Gastrocnemius medialis (tissue), 4 donors: ENCODE data around the gene GPAT3. TPM values are rescaled to one million over a fixed set of nuclear protein-coding genes. Genes with fewer than 3 reads are reported as not detected.
A peak's percentile ranks its signal among the peaks of the same experiment; 100 is the strongest.

ENCODE experiments used
- ATAC-seq, 2 donors: fragments of 150-250 bp; one replicate each; pipeline ENCODE4 v1.9.1; 2016
- DNase-seq, 2 donors: peaks; one replicate each; pipeline ENCODE4 v3.0.0-alpha.2; 2019
- H3K27ac ChIP-seq, 4 donors: fragments of 200-600 bp; sonication (generic); 1 replicate in 1 of 4; 2 replicates in 3 of 4; pipeline ENCODE4 v1.5.1; 2016 to 2018; ENCODE audit warnings: mild to moderate bottlenecking in 2 of 4, moderate library complexity in 1 of 4
- H3K27me3 ChIP-seq, 3 donors: fragments of 200-600 bp; sonication (generic) in 2 of 3; 1 replicate in 1 of 3; 2 replicates in 2 of 3; pipeline versions ENCODE4 v1.5.1 to v1.6.0; 2016 to 2019; ENCODE audit warnings: mild to moderate bottlenecking in 1 of 3, moderate library complexity in 1 of 3
- H3K36me3 ChIP-seq, 2 donors: fragments of 200-600 bp; sonication (generic) in 1 of 2; one replicate each; pipeline ENCODE4 v1.5.1; 2017 to 2018
- H3K4me1 ChIP-seq, 2 donors: fragments of 200-600 bp; sonication (generic) in 1 of 2; one replicate each; pipeline ENCODE4 v1.5.1; 2016 to 2017; ENCODE audit warnings: mild to moderate bottlenecking in 2 of 2
- H3K4me3 ChIP-seq, 4 donors: fragments of 200-600 bp; sonication (generic) in 3 of 4; 1 replicate in 1 of 4; 2 replicates in 3 of 4; pipeline ENCODE4 v1.5.1; 2016 to 2019; ENCODE audit warnings: mild to moderate bottlenecking in 2 of 4
- H3K9me3 ChIP-seq, 3 donors: fragments of 200-600 bp; sonication (generic) in 2 of 3; 1 replicate in 1 of 3; 2 replicates in 2 of 3; pipeline ENCODE4 v1.5.1; 2016 to 2019
- POLR2A ChIP-seq, 2 donors: fragments of 450-650 bp; IDR thresholded peaks; one replicate each; pipeline ENCODE4 v1.6.1; 2017; ENCODE audit warnings: antibody characterized with exemption in 2 of 2, mild to moderate bottlenecking in 2 of 2, moderate library complexity in 2 of 2
- in situ Hi-C, 4 donors: fragments of 200-750 bp; cut with MboI; loops; one replicate each; pipeline versions ENCODE4 v1.15.0 to v1.8.0; 2017; ENCODE audit warnings: low sequenced_read_pairs in 4 of 4
- intact Hi-C: fragments of 100-400 bp; cut with DNase I; formaldehyde crosslinking; loops from one replicate; pipeline ENCODE4 v1.15.1; 2023; ENCODE audit warnings: low total_unique reads
- total RNA-seq, 4 donors: library from RNA; depleted of rRNA; stranded (reverse); fragments of >200 nt; gene quantifications; one replicate each; pipeline versions ENCODE4 v1.1.0 to v1.2.3, GENCODE V29; 2016
- TF ChIP-seq, protein P1 (sequence below), 5 experiments: fragments of 450-650 bp in 3 of 5; fragments of 200-600 bp in 2 of 5; sonication (generic) in 2 of 5; IDR thresholded peaks in 4 of 5; conservative IDR thresholded peaks in 1 of 5; 1 replicate in 4 of 5; 2 replicates in 1 of 5; pipeline ENCODE4 v1.5.1; 2016 to 2019; ENCODE audit warnings: antibody characterized with exemption in 5 of 5, mild to moderate bottlenecking in 3 of 5, moderate library complexity in 3 of 5

The GPAT3 gene
- total RNA-seq, 4 donors from 2014 or later, result 9.5 to 183 (median 26.5) TPM

DNA sequence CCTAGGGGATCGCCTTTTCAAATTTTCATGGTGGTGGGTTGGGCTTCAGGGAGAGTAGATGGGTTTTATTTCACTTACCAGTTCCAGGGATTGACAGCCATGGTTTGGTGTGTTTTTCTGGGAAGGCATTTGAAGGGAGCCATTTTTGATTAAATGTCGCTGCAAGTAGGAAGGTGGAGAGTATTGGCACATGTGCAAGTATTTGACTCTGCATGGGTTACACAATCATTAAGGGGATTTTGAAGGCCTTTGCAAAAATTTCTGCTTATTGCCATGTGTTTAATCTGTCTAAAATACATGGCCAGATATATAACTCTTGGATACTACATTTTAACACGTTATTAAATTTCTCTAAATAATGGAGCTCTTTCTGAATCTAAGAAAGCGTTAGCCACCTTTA lies 55.1 kb downstream of the GPAT3 start:
- intact Hi-C loops (no loop called here), in situ Hi-C loops (no loop called here)
- DNase-seq (no peak), ATAC-seq (no peak)
- peaks cover 0 to 49% of the 10 kb centered on the region in 2 donors for H3K36me3 ChIP-seq
- H3K4me1 ChIP-seq, result peaks cover 6 to 9% of the 10 kb centered on the region in 2 donors
- H3K4me3 ChIP-seq, result no peak overlapping the region
- H3K9me3 ChIP-seq, result no peaks in the 10 kb centered on the region
- no peak overlapping the region for H3K27ac ChIP-seq
- no peak for TF ChIP-seq POLR2A (IDR thresholded peaks at IDR 0.05)
- TF ChIP-seq, protein P1, sequence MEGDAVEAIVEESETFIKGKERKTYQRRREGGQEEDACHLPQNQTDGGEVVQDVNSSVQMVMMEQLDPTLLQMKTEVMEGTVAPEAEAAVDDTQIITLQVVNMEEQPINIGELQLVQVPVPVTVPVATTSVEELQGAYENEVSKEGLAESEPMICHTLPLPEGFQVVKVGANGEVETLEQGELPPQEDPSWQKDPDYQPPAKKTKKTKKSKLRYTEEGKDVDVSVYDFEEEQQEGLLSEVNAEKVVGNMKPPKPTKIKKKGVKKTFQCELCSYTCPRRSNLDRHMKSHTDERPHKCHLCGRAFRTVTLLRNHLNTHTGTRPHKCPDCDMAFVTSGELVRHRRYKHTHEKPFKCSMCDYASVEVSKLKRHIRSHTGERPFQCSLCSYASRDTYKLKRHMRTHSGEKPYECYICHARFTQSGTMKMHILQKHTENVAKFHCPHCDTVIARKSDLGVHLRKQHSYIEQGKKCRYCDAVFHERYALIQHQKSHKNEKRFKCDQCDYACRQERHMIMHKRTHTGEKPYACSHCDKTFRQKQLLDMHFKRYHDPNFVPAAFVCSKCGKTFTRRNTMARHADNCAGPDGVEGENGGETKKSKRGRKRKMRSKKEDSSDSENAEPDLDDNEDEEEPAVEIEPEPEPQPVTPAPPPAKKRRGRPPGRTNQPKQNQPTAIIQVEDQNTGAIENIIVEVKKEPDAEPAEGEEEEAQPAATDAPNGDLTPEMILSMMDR (IDR thresholded peaks at IDR 0.05 in 4 of 5, conservative IDR thresholded peaks at IDR 0.05 in 1 of 5), result no peak
- no peaks in the 10 kb centered on the region for H3K27me3 ChIP-seq

- TF ChIP-seq, protein P1 (IDR thresholded peaks at IDR 0.05 in 4 of 5, conservative IDR thresholded peaks at IDR 0.05 in 1 of 5), result no peak
- no peak for TF ChIP-seq POLR2A (IDR thresholded peaks at IDR 0.05)
- Histone ChIP-seq H3K36me3 (peaks cover 0 to 52% of the 10 kb centered on the region in 2 donors), H3K4me3 (no peak overlapping the region), H3K9me3 (no peaks in the 10 kb centered on the region), H3K4me1 (peaks cover 6 to 9% of the 10 kb centered on the region in 2 donors), H3K27me3 (no peaks in the 10 kb centered on the region), H3K27ac (no peak overlapping the region)
- intact Hi-C loops (no loop called here), in situ Hi-C loops (no loop called here)
- DNase-seq (no peak), ATAC-seq (no peak)
These were observed 55.8 kb downstream of the GPAT3 start for GRCh38 chr4:83591730-83592129.

- DNase-seq, result no peak
- peak in 1 of 2 donors; percentile 33 for ATAC-seq
- Histone ChIP-seq H3K36me3 (peaks cover 0 to 54% of the 10 kb centered on the region in 2 donors), H3K27ac (no peak overlapping the region), H3K27me3 (no peaks in the 10 kb centered on the region), H3K4me1 (peaks cover 0 to 7% of the 10 kb centered on the region in 2 donors), H3K4me3 (no peak overlapping the region), H3K9me3 (no peaks in the 10 kb centered on the region)
- intact Hi-C loops (no loop called here), in situ Hi-C loops (no loop called here)
- TF ChIP-seq, protein P1 (IDR thresholded peaks at IDR 0.05 in 4 of 5, conservative IDR thresholded peaks at IDR 0.05 in 1 of 5), result no peak
- TF ChIP-seq POLR2A (IDR thresholded peaks at IDR 0.05), result no peak
These were observed 63.3 kb downstream of the GPAT3 start for GRCh38 chr4:83599183-83599582.

DNA sequence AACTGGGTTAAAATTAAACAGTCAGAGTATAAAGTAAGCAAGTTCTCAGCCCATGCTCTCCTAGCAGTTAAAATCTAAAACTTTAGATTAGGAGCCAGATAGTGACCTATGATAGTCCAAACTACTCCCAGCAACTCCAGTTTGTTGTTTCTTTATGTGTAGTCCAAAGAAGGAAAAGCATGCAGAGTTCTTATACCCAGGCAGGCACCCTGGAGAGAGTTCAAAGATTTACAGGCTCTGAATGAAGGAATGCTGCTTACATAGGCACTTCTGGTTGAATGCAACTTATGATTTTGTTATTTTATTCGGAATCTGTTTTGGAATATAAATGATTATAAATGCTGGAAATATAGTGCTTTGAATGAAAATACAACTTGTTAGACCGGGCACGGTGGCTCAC lies 67.2 kb downstream of the GPAT3 start:
- H3K27me3 ChIP-seq, result no peaks in the 10 kb centered on the region
- no peaks in the 10 kb centered on the region for H3K9me3 ChIP-seq
- peak overlapping the region in 3 of 4 donors; percentile 15 to 35 (median 24) for H3K27ac ChIP-seq
- intact Hi-C loops, result no loop called here
- no peak overlapping the region for H3K4me3 ChIP-seq
- DNase-seq (no peak), ATAC-seq (no peak)
- TF ChIP-seq, protein P1 (IDR thresholded peaks at IDR 0.05 in 4 of 5, conservative IDR thresholded peaks at IDR 0.05 in 1 of 5), result no peak
- TF ChIP-seq POLR2A (IDR thresholded peaks at IDR 0.05), result no peak
- peaks cover 18 to 37% of the 10 kb centered on the region in 2 donors for H3K4me1 ChIP-seq
- in situ Hi-C loops, result no loop called here
- H3K36me3 ChIP-seq, result peaks cover 0 to 19% of the 10 kb centered on the region in 2 donors

GRCh38 chr4:83604321-83604720 lies 68.4 kb downstream of the GPAT3 start:
- in situ Hi-C loops, result no loop called here
- peak overlapping the region in 3 of 4 donors; percentile 71 to 79 (median 76) for H3K27ac ChIP-seq

More at GRCh38 chr4:83604321-83604720, 68.4 kb downstream of the GPAT3 start:
- Histone ChIP-seq H3K4me3 (no peak overlapping the region), H3K4me1 (peaks cover 22 to 40% of the 10 kb centered on the region in 2 donors), H3K36me3 (peaks cover 0 to 7% of the 10 kb centered on the region in 2 donors), H3K27me3 (no peaks in the 10 kb centered on the region), H3K9me3 (no peaks in the 10 kb centered on the region)
- no peak for DNase-seq
- TF ChIP-seq POLR2A (IDR thresholded peaks at IDR 0.05), result no peak
- TF ChIP-seq, protein P1 (IDR thresholded peaks at IDR 0.05 in 4 of 5, conservative IDR thresholded peaks at IDR 0.05 in 1 of 5), result no peak
- ATAC-seq, result no peak
- intact Hi-C loops, result no loop called here
